AML-193 (cell line): Measurements from ENCODE around the gene TECRL.

Experiments used
- DNase-seq, 2 experiments: peaks; one replicate each; lab custom pipeline; 2025; lab: John Stamatoyannopoulos, UW

TECRL gene

DNA sequence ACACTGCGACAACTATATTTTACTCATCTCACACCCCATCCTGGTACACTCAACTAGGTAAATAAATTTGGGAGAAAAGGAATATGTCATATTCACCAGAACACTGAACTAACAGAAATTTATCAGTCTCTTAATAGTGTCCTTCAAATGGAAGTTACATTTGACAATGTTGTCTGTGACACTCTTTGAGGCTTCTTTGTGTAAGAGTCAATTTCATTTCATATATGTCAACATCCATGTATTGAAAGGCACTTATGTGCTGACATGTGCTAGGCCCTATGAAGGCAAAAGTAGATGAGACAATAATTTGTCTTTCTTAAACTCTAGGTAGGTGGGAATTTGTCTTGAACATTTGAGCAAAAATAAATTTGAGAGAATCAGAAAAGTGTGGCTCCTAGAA is 82.0 kb downstream of the TECRL start:
- no peak for DNase-seq

DNA sequence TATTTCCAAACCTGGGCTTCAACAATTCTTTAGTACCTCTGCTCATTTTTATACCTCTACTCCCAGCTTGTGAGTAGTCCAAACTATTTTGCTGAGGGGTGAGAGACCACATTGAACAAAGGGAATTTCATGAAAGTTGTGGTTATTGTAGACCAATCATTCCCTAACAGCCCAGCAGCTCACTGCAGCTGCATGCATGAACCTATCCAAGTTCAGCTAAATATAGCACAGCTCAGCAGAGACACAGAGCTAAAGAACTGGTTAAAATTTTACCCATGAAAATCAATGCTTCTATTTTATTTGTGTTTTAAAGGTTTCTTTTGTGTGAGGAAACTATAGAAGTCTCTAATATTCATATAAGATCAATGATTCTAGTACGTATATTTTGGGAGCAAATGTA is 82.7 kb downstream of the TECRL start:
- DNase-seq: no peak

DNA sequence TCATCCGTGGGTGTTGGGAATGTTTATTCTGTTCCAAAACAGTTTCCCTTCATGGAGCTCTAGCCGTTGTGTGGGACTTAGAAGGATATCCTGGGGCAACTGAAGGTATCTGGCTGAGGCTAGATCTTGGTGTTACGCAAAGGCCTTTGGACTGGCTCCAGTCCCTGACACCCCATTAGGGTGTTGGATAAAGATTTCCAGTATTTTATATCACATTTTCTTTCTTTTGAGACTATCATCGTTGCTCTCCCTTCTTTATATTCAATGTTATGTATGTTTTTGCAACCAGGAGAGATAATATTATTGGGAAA is 103.0 kb downstream of the TECRL start:
- no peak for DNase-seq

DNA sequence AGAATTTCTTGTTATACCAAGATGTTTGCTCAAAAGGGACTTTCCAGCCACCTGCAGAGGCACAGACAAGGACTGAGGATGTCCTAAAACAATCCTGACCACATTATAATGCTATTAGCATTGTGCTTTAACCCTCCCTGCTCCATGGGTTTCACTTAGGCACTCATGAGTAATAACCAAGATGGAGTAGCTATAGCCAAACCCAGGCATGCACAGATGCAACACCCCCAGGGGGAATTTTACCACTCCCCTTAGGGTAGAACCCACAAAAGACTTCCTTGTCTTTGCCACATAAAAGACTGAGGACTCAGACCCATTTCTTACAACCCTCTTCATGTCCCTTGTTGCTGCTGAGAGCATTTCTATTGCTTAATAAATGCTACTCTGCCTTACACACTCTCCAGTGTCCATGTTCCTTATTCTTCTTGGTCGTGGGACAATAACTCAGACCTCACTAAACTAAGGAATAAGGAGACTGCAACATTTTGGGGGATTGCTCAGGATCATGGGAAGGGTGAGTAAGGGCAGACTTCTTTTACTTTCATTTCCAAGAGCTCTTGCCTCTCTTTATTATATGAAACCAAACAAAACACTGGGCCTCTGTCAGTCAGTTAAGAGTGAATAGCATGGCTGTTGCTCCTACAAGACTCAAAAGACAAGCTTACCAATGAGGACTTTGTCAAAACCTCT is 103.5 kb downstream of the TECRL start:
- DNase-seq: no peak

DNA sequence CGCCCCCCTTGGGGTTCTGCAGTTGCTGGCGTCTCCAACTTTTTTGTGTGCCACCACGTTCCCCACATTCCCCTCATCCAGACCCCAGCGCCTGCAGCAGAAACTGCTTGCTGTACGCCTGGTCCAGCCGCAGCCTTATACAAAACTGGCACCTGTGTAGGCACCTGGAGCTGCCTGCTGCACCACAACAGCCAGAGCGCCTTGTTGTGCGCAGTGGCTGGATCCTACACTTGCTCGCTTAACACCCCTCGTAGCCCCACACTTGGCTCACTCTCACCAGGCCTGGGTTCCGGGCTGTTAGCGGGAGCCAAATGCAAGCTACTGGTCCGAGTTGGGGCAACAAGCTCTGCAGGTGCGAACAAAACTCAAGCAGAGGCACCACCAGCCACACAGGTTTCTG is 136.8 kb downstream of the TECRL start:
- no peak for DNase-seq

DNA sequence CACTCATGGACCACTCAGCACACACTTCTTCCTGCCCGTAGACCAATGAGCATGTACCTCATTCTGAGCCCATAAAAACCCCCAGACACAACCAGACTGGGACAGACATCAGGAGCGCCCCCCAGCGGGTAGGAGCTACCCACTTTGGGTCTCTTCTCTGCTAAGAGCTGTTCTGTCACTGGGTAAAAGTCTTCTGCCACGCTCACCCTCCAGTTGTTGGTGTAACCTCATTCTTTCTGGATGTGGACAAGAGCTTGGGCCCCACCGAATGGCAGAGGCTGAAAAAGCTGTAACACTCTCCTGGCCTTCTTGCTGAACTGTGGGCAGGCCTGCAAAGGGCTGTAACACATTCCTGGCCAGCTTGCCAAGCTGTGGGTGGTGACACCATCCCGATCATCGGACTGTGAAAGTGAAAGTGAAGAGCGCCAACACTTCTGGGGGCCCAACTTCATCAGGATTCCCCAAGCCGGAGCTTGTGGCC is 137.6 kb downstream of the TECRL start:
- DNase-seq: no peak

DNA sequence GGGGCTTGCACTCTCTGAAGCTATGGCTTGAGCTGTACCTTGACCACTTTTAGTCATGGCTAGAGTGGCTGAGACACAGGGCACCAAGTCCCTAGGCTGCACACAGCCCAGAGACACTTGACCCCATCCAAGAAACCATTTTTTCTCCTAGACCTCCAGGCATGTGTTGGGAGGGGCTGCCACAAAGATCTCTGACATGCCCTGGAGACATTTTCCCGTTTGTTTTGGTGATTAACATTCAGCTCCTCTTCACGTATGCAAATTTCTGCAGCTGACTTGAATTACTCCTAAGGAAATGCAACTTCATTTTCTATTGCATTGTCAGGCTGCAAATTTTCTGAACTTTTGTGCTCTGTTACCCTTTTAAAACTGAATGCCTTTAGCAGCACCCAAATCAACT is 142.6 kb downstream of the TECRL start:
- DNase-seq: no peak

DNA sequence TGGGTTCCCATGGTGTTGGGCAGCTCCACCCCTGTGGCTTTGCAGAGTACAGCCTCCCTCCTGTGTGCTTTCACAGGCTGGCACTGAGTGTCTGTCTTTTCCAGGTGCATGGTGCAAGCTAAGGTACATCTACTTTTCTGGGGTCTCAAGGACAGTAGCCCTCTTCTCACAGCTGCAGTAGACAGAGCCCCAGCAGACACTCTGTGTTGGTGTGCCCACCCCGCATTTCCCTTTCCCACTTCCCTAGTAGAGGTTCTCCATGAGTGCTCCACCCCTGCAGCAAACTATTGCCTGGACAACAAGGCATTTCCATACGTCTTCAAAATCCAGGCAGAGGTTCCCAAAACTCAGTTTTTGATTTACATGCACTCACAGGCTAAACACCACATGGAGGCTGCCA is 143.0 kb downstream of the TECRL start:
- DNase-seq: no peak

DNA sequence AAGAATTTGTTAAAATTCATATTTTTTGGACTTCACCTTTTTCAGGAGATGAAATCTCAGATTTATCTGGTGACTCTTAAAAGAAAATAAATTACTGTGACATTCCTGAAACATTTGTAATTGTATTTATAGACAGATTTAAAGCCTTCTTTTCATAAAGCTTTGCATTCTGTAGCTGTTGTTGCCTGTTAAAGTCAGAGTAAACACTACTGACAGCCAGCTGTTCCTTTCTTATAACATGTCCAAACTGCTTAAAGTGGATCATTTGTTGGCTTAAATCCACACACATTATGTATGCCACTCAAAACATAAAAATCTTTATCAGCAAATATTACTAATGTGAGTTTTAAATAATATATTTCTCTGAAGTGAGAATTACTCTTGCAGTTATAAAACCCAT is 157.5 kb downstream of the TECRL start:
- no peak for DNase-seq

DNA sequence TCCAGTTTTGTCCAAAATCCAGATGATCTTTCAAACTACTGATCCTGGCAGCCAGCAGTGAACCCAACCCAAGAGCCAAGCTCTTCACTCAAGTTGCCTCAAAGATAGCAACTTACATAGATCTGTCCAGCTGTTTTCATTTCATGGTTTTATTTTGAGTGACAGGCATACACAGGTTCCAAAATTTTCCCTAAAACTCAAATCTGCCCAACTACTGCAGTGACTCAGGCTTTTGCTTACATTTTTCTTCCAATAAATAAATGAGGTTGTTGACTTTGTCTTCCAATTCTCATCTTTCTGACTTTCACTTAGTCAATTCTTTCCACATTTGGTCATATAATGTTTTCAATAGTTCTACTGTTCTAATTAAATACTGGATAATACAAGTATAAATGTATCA is 158.8 kb downstream of the TECRL start:
- DNase-seq: no peak

DNA sequence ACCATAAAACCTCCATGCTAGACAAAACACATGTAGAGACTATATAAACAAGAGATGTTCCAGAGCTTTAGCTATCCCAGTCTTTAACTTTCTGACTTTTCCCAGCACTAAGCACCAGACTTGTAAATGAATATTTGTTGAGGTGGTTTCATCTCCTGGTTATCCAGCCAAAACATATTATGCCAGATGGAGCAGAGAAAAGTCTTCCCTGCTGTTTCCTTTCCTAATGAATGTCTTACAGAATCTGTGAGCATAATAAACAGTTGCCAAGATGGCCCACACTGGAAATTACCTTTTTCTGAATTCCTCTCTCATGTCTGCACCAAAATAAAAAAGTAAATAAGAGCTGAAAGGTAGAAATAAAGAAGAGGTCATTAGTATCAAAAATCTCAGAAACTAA is 159.2 kb downstream of the TECRL start:
- DNase-seq: no peak

DNA sequence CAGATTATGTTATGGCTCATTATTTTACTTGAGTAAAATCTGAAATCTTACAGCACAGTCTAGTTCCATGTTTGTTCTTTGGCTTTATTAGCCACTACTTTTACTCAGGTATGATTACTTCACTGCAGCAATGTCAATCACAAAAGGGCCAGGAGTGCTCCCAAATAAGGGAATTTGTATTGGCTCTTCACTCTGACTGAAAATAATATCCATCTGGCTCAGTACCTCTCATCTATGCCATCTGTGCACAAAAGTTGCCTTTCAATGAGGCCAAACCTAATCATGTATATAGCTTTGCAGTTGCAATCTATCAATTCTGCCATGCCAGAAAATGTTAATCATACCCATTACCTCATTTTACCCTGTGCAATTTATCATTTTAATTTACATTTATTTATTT is 161.1 kb downstream of the TECRL start:
- no peak for DNase-seq

DNA sequence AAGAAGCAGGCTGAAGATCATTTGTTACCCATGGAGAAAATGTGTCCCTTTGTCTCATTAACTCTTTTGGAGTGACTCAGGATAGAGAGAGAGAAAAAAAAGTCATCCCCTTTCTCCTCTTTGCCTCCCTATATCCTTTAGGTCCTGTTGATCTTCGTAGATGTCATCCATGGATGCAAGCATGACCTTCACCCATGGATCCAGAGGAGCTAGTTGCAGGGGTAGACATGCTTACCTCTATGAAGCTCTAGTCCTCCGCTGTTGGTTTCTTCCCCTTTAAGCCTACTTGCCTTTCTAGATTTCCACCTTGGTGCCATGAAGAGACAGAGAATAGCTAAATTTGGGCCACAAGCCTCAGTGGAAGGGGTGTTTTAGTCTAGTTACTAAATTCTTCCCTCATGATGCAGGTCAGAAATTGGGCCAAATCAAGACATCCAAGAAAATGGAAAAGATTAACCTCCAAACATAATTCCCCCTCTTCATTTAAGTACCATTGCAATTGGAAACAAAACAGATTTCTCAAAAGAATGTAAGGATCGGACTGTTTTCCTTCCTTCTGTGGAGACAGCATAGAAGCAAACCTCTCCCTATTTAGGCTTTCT is 178.4 kb downstream of the TECRL start:
- no peak for DNase-seq
